ENCODE results near the gene TMEM178B.

TMEM178B gene

DNA sequence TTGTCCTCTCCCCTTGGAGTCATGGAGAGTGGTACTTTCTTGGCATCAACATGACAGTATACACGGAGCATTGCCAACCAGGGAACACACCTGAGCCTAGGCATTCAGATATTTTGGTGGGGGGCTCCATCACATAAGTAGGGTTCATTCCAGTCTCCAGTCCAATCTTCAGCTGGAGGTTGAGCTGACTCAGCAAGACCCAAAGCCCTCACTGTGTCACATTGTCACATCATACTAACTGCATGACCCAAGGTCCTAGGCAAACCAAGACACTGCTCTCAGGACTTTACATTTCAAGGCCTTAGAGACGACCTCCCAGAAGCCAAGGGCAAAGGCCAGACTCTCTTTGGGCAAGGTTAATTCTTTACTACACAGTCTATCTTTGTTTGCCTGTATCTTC lies 190.1 kb downstream of the TMEM178B start:
- DNase-seq (ENCODE audit: low read depth in 2 of 2) = no peak

GRCh38 chr7:141264511-141264910 lies 190.6 kb downstream of the TMEM178B start:
- no peak for DNase-seq (ENCODE audit: low read depth in 2 of 2)

DNA sequence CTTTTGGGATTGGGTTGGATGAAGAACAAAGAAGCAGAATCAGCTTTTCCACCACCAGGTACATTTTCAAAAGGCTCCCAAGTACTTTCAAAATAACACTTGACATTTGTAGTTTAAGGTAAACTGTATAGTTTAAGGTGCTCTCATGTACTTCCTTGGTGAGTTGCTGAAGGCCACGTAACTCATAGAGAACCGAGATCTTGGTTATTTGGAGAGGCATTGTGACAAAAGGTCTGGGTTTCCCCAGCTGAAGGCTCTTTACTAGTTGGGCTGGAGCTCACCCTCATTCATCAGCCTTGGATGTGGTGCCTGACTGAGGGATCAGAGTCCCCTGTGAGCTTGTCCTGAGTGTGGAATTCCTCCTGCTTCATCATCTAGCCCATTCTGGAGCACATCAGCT lies 191.8 kb downstream of the TMEM178B start:
- DNase-seq (ENCODE audit: low read depth in 2 of 2) = no peak

- no peak for DNase-seq (ENCODE audit: low read depth in 2 of 2)
These were observed 194.8 kb downstream of the TMEM178B start for GRCh38 chr7:141268614-141269013.

- DNase-seq (ENCODE audit: low read depth in 2 of 2) = no peak
These were observed 197.6 kb downstream of the TMEM178B start for GRCh38 chr7:141271451-141271850.

DNA sequence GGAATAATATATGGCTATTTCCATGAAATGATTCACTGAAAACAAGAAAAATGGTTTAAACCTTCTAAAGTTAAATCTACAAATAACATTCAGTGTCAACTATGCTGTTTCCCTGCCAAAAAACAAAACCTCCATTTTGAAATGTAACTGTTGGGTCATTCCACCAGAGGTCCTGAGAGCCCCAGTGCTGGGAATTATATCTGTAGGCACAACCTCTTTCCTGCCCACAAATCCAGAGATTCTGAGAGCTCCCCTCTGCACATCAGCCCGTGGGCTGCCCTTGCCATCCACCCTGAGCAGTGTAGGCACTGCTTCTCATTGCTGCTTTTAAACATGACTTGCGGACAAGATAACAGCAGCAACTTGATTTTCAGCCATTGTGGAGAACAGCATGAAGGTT lies 198.6 kb downstream of the TMEM178B start:
- DNase-seq (ENCODE audit: low read depth in 2 of 2) = no peak

DNA sequence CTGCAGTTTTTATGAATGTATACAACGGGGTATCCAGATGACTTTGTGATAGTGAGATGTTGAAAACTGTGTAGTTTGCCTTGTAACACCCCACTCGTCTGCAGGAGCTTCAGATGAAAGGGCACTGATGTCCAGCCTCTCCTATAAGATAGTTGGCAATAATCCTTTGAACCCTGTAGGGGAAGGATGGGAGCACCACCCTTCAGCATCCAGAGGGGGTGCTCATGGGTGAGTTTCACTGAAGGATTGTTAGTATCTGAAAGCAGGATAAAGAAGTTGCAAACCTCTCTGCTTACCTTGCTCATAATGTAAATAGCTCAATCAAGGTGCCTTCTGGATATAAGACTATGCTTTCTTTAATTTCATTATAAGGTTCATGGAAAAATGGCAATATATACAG lies 201.5 kb downstream of the TMEM178B start:
- no peak for DNase-seq (ENCODE audit: low read depth in 2 of 2)

- DNase-seq (ENCODE audit: low read depth in 2 of 2) = no peak
These were observed 202.2 kb downstream of the TMEM178B start for GRCh38 chr7:141276031-141276430.

GRCh38 chr7:141280100-141280499 lies 206.2 kb downstream of the TMEM178B start:
- no peak for DNase-seq (ENCODE audit: low read depth in 2 of 2)

DNA sequence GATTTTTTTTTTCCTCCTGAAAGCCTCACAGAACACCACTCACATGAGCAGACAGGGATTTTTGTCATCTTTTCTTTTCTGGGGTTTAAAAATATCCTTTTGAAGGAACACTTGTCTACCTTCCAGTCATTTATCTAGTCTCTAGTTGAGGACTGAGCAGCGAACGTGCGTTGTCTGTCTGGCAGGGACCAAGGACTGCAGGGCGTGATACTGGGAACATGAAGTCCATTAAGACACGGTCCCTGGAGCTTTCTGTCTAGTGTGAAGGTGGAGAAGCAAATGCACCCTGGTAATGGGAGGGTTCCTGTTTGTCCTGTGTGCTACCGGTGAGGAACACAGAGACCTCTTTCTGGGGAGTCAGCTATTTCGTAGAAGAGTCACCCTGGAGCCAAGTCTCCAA lies 207.4 kb downstream of the TMEM178B start:
- no peak for DNase-seq (ENCODE audit: low read depth in 2 of 2)

DNA sequence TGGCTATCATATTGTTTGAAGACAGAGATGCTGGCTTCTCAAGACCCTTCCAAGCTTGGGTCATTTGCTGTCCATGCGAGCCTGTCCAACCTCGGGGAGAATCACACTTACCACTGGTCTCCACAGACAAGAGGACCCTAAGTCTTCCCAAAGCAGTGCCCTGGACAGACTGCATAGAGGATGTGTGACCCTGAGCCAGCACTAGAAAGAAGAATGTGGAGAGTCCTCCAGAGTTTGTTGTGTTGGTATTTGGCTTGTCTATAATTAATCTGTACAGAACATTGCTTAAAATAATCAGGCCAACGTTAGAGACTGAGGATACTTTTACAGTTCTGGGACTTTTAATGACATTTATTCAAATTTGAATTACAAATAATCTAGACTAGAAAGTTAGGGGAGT lies 212.7 kb downstream of the TMEM178B start:
- no peak for DNase-seq (ENCODE audit: low read depth in 2 of 2)

DNA sequence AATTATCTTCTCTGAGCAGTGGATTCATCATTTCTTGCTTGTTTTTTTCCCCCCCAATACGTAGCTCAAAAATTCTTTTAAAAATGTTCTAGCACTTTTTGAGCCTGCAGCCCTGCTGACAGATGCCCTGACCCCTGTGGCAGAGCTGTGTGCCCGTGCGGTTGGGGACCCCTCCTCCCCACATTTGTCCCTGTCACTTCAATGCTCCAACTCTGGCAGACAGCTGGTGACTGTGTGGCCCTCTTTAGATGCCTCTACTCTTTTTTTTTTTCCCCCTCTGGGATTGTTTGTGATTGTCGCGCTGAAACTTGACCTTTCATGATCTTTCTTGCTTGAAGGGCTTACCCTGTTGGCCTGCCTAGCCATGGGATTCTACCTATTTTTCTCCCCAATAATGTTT lies 214.1 kb downstream of the TMEM178B start:
- DNase-seq (ENCODE audit: low read depth in 2 of 2) = no peak

DNA sequence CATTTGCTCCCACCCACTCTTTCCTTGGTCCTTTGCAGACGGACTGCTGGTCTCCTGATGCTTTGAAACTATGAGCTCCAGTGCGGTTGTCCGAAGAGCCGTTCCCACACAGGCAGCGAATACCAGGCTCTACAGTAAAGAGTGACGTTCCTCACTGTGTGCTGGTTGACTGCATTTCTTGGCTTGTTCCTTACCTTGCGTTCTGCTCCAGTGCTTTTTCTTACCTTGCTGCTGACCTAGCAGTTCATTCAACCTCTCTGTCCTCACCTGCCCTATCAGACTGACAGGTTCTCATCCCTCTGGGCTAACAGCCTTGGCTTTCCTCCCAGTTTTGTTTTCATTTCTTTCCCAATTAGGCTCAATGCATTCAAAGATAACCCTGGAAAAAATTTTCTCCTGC lies 214.8 kb downstream of the TMEM178B start:
- DNase-seq (ENCODE audit: low read depth in 2 of 2) = no peak

DNA sequence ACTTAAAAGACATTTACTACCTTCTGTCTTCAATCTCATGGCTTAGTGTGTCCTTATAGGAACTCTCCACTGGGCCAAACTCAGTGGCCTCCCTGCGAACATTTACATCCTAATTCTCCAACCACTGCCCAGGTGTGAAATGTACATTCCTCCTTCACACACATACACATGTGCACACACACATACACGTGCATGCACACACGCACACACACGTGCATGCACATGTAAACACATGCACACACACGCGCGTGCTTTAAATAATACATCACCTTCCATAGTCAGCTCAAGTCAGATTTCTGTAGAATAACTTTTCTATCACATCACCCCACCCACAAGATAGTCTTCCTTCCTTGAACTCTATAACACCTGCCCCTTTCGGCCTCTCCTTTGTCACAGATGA lies 216.5 kb downstream of the TMEM178B start:
- no peak for DNase-seq (ENCODE audit: low read depth in 2 of 2)

DNA sequence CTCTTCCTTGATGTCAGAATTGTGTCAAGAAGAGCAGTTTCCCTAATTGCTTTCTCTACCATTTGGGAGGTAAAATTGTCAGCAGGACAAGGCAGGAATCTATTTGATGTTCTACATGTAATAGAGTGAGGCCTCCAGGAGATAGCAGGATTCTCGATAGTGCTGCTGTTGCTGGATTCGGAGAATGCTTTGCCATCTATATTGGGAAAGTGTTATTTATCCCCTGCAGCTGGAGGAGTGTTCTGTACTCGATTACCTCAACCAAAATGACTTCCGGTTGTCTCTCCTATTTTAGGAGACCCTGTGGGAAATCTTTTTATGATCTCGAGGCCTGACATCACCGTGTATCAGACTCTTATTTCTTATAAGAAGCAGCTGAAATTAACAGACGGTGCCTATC lies 217.1 kb downstream of the TMEM178B start:
- DNase-seq (ENCODE audit: low read depth in 2 of 2) = no peak

DNA sequence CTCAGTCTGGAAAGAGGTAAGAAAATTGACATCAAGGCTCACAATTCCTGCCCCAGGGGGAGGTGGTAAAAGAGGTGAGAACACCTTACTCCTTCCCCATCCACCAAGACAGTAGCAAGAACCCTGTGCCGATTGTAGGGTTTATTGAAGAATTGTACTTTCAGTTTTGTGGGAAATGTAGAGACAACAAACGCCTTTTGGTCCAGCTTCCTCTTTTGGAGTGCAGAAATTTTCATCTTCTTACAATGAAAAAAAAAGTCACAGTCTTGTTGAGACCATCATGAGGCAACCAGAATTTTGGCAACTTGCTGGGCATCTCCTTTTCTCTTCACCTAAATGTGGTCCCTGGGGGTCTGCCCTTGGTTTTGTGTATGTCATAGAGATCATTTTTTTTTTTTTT lies 217.7 kb downstream of the TMEM178B start:
- DNase-seq (ENCODE audit: low read depth in 2 of 2) = no peak

- no peak for DNase-seq (ENCODE audit: low read depth in 2 of 2)
These were observed 220.4 kb downstream of the TMEM178B start for GRCh38 chr7:141294143-141294829.

- DNase-seq (ENCODE audit: low read depth in 2 of 2) = no peak
These were observed 221.6 kb downstream of the TMEM178B start for GRCh38 chr7:141295367-141295895.

GRCh38 chr7:141300816-141301215 lies 227.0 kb downstream of the TMEM178B start:
- no peak for DNase-seq (ENCODE audit: low read depth in 2 of 2)

GRCh38 chr7:141301544-141301943 lies 227.7 kb downstream of the TMEM178B start:
- no peak for DNase-seq (ENCODE audit: low read depth in 2 of 2)

DNA sequence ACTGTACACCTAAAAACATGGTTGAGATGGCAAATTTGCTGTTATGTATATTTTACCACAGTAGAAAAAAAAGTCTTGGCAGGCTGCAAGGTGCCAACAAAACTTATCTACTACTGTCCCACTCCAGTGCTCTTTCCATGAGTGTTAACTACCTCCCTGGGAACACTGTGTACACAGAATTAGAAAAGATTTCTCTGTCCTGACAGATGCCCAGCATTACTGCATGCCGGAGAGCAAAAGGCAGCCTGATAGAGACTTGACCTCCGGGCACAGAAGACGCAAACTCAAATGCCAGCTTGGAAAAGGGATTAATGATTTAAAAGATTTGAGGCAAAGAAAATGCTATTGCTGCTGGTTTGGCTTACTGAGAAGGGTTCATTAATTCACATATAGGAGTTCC lies 228.8 kb downstream of the TMEM178B start:
- no peak for DNase-seq (ENCODE audit: low read depth in 2 of 2)

GRCh38 chr7:141304291-141304690 lies 230.4 kb downstream of the TMEM178B start:
- DNase-seq (ENCODE audit: low read depth in 2 of 2) = no peak

DNA sequence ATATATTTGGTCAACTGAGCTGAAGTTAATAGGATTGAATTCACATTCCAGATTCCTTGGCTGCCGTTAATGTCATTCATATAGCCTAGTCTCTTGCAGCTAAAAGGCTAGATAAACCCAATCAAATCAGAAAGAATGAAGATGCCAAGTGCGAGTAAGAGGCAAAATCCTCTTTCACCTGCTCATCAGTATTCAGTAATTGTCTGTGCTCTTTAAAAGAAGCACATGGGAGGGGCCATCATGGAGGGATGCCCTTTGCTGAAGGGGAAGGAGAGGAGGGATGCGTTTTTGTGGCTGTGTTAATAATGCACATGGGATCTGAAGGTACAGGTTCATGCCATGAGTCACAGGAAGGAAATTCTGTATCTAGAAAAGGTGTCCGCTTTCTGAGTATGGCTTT lies 232.2 kb downstream of the TMEM178B start:
- no peak for DNase-seq (ENCODE audit: low read depth in 2 of 2)

DNA sequence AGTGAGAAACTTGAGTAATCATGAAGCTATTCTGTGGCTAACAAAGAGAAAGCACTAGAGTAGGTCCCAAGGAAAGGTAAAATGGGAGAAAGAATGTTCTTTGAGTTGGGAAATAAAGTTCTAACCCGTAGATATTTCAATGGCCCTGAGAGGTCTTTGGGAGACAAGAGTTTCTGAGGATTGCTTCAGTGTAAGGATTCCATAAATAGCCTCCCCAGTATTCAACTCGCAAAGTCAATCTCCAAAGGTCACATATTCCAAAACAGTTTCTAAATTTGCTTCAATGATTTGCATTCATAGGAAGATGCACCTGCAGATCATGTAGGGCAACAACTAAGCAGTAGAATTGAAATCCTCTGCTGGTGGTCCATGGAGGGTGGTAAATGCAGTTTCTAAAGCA lies 238.5 kb downstream of the TMEM178B start:
- no peak for DNase-seq (ENCODE audit: low read depth in 2 of 2)
